Mucosa of stomach (tissue), 1 donor: ENCODE results near the gene AHCYL2.
"Not testable (repeated sequence)": the region's sequence is repeated elsewhere in the genome, so short reads cannot be mapped to it uniquely, and the experiment has no call there.

Experiments used
- H3K27me3 ChIP-seq: one replicate; pipeline ENCODE4 v1.7.0; 2013; ENCODE audit warnings: mild to moderate bottlenecking, low read length; ENCODE audit not compliant: control insufficient read depth, insufficient read depth
- H3K36me3 ChIP-seq: one replicate; pipeline ENCODE4 v1.7.0; 2013; ENCODE audit warnings: low read length; ENCODE audit not compliant: control insufficient read depth, insufficient read depth
- H3K4me1 ChIP-seq: one replicate; pipeline ENCODE4 v1.7.0; 2013; ENCODE audit warnings: mild to moderate bottlenecking, low read length; ENCODE audit not compliant: control insufficient read depth, insufficient read depth
- H3K4me3 ChIP-seq: one replicate; pipeline ENCODE4 v1.7.0; 2013; ENCODE audit warnings: low read length
- H3K9ac ChIP-seq: one replicate; pipeline ENCODE4 v1.7.0; 2013; ENCODE audit warnings: mild to moderate bottlenecking, low read length, moderate library complexity
- H3K9me3 ChIP-seq: one replicate; pipeline ENCODE4 v1.7.0; 2013; ENCODE audit warnings: mild to moderate bottlenecking, low read length, moderate library complexity; ENCODE audit not compliant: control insufficient read depth
- donor health status: Pancreatic carcinoma.

Gene AHCYL2

GRCh38 chr7:129228633-129229032 lies 3.8 kb downstream of the AHCYL2 start:
- Histone ChIP-seq H3K27me3 (no peaks in the 10 kb centered on the region), H3K4me3 (no peak overlapping the region), H3K36me3 (no peaks in the 10 kb centered on the region), H3K9me3 (no peaks in the 10 kb centered on the region), H3K9ac (no peak overlapping the region), H3K4me1 (peaks cover 13% of the 10 kb centered on the region)

GRCh38 chr7:129231666-129232065 lies 6.8 kb downstream of the AHCYL2 start:
- H3K9me3 ChIP-seq, result no peaks in the 10 kb centered on the region
- no peak overlapping the region for H3K9ac ChIP-seq
- H3K4me1 ChIP-seq, result peaks cover 13% of the 10 kb centered on the region
- H3K4me3 ChIP-seq, result no peak overlapping the region
- H3K27me3 ChIP-seq, result no peaks in the 10 kb centered on the region
- H3K36me3 ChIP-seq, result no peaks in the 10 kb centered on the region

- Histone ChIP-seq H3K27me3 (no peaks in the 10 kb centered on the region), H3K9ac (no peak overlapping the region), H3K4me3 (no peak overlapping the region), H3K9me3 (no peaks in the 10 kb centered on the region), H3K36me3 (no peaks in the 10 kb centered on the region), H3K4me1 (no peaks in the 10 kb centered on the region)
Observed at GRCh38 chr7:129238546-129238945, 13.7 kb downstream of the AHCYL2 start.

- H3K9me3 ChIP-seq, result no peaks in the 10 kb centered on the region
- no peak overlapping the region for H3K4me3 ChIP-seq
- no peaks in the 10 kb centered on the region for H3K36me3 ChIP-seq
- no peak overlapping the region for H3K9ac ChIP-seq
- H3K4me1 ChIP-seq, result no peaks in the 10 kb centered on the region
- H3K27me3 ChIP-seq, result no peaks in the 10 kb centered on the region
Observed at GRCh38 chr7:129240119-129240820, 15.4 kb downstream of the AHCYL2 start.

- Histone ChIP-seq H3K27me3 (no peaks in the 10 kb centered on the region), H3K36me3 (no peaks in the 10 kb centered on the region), H3K4me3 (no peak overlapping the region), H3K4me1 (no peaks in the 10 kb centered on the region), H3K9me3 (no peaks in the 10 kb centered on the region), H3K9ac (no peak overlapping the region)
Observed at GRCh38 chr7:129244220-129244619, 19.4 kb downstream of the AHCYL2 start.

GRCh38 chr7:129245533-129245932 lies 20.7 kb downstream of the AHCYL2 start:
- Histone ChIP-seq H3K9me3 (no peaks in the 10 kb centered on the region), H3K36me3 (no peaks in the 10 kb centered on the region), H3K4me1 (no peaks in the 10 kb centered on the region), H3K4me3 (no peak overlapping the region), H3K27me3 (no peaks in the 10 kb centered on the region), H3K9ac (no peak overlapping the region)

- Histone ChIP-seq H3K36me3 (no peaks in the 10 kb centered on the region), H3K9me3 (no peaks in the 10 kb centered on the region), H3K4me3 (no peak overlapping the region), H3K27me3 (no peaks in the 10 kb centered on the region), H3K9ac (no peak overlapping the region), H3K4me1 (no peaks in the 10 kb centered on the region)
Observed at GRCh38 chr7:129247087-129247486, 22.3 kb downstream of the AHCYL2 start.

- Histone ChIP-seq H3K36me3 (no peaks in the 10 kb centered on the region), H3K9ac (no peak overlapping the region), H3K4me3 (no peak overlapping the region), H3K27me3 (no peaks in the 10 kb centered on the region), H3K9me3 (no peaks in the 10 kb centered on the region), H3K4me1 (no peaks in the 10 kb centered on the region)
Observed at GRCh38 chr7:129252128-129252527, 27.3 kb downstream of the AHCYL2 start.

- H3K4me1 ChIP-seq, H3K9ac ChIP-seq, H3K36me3 ChIP-seq, H3K27me3 ChIP-seq, H3K9me3 ChIP-seq, H3K4me3 ChIP-seq: not testable (repeated sequence)
Observed at GRCh38 chr7:129252603-129253002, 27.8 kb downstream of the AHCYL2 start.

GRCh38 chr7:129255800-129256199 lies 31.0 kb downstream of the AHCYL2 start:
- no peak overlapping the region for H3K9ac ChIP-seq
- H3K9me3 ChIP-seq, result no peaks in the 10 kb centered on the region
- H3K4me3 ChIP-seq, result no peak overlapping the region

GRCh38 chr7:129256221-129256620 lies 31.4 kb downstream of the AHCYL2 start:
- Histone ChIP-seq H3K9ac (no peak overlapping the region), H3K9me3 (no peaks in the 10 kb centered on the region), H3K4me1 (no peaks in the 10 kb centered on the region), H3K27me3 (no peaks in the 10 kb centered on the region), H3K4me3 (no peak overlapping the region), H3K36me3 (no peaks in the 10 kb centered on the region)

More at GRCh38 chr7:129255800-129256199, 31.0 kb downstream of the AHCYL2 start:
- H3K36me3 ChIP-seq, result no peaks in the 10 kb centered on the region
- H3K27me3 ChIP-seq, result no peaks in the 10 kb centered on the region
- no peaks in the 10 kb centered on the region for H3K4me1 ChIP-seq

GRCh38 chr7:129257168-129257567 lies 32.3 kb downstream of the AHCYL2 start:
- Histone ChIP-seq H3K4me3 (no peak overlapping the region), H3K36me3 (no peaks in the 10 kb centered on the region), H3K9ac (no peak overlapping the region), H3K4me1 (no peaks in the 10 kb centered on the region), H3K27me3 (no peaks in the 10 kb centered on the region), H3K9me3 (no peaks in the 10 kb centered on the region)
